Parietal lobe (tissue), 1 donor: ENCODE results near the gene MT3. TPM values are rescaled to one million over a fixed set of nuclear protein-coding genes. Genes with fewer than 3 reads are reported as not detected.

Experiments used
- total RNA-seq: library from RNA; depleted of rRNA; stranded (reverse); fragments of >200 nt; gene quantifications from one replicate; pipeline ENCODE4 v1.2.3, GENCODE V29; 2014

The MT3 gene
- 5.6 TPM for total RNA-seq

GRCh38 chr16:56589141-56590039, at the start of gene MT3:
Gene MT3 (plus strand): TSS chr16:56589528. CDS start chr16:56589591, 63 bp downstream.

GRCh38 chr16:56564793-56565477, 24.4 kb upstream of the MT3 start, which contains the start of gene MT4:
Gene MT4 (plus strand): TSS chr16:56565073. CDS start chr16:56565129, 56 bp downstream.

GRCh38 chr16:56608043-56608875, 18.9 kb downstream of the MT3 start, which contains the start of gene MT2A:
Gene MT2A (plus strand): TSS chr16:56608584. CDS start chr16:56608656, 72 bp downstream.

GRCh38 chr16:56625140-56625942, 36.0 kb downstream of the MT3 start, which contains the start of gene MT1E:
Gene MT1E (plus strand): TSS chr16:56625781. CDS start chr16:56625852, 71 bp downstream.

GRCh38 chr16:56632156-56632847, 43.0 kb downstream of the MT3 start, which contains the start of gene MT1M:
Gene MT1M (plus strand): TSS chr16:56632659. CDS start chr16:56632732, 73 bp downstream.

GRCh38 chr16:56637814-56638750, 48.8 kb downstream of the MT3 start, which contains the start of gene MT1A:
Gene MT1A (plus strand): TSS chr16:56638666. CDS start chr16:56638739, 73 bp downstream.

Other genes starting within 250 kb of the MT3 start
- gene AMFR, start 164.0 kb upstream of the MT3 start, total RNA-seq = 210 TPM
- 185 TPM for gene NUDT21, start 138.2 kb upstream of the MT3 start, total RNA-seq
- 40.7 TPM for gene OGFOD1, start 138.0 kb upstream of the MT3 start, total RNA-seq
- gene BBS2, start 69.5 kb upstream of the MT3 start, total RNA-seq = 137 TPM
- not detected for gene MT4, start 24.5 kb upstream of the MT3 start, total RNA-seq
- gene MT2A, start 19.1 kb downstream of the MT3 start, total RNA-seq = 3.8 TPM
- gene MT1E, start 36.3 kb downstream of the MT3 start, total RNA-seq = 6.6 TPM
- 1.3 TPM for gene MT1M, start 43.1 kb downstream of the MT3 start, total RNA-seq
- gene MT1A, start 49.1 kb downstream of the MT3 start, total RNA-seq = not detected
- not detected for gene MT1B, start 62.4 kb downstream of the MT3 start, total RNA-seq
- 3.8 TPM for gene MT1F, start 68.4 kb downstream of the MT3 start, total RNA-seq
- not detected for gene MT1G, start 78.5 kb downstream of the MT3 start, total RNA-seq
- not detected for gene MT1H, start 80.3 kb downstream of the MT3 start, total RNA-seq
- gene MT1X, start 92.9 kb downstream of the MT3 start, total RNA-seq = 8.1 TPM
- gene NUP93, start 140.6 kb downstream of the MT3 start, total RNA-seq = 216 TPM